Activated T-cell treated with anti-CD3 and anti-CD28 coated beads for 24 hours (primary cell): ENCODE results near the gene TXNRD1.
A peak's percentile ranks its signal among the peaks of the same experiment; 100 is the strongest.
"Not testable (repeated sequence)": the region's sequence is repeated elsewhere in the genome, so short reads cannot be mapped to it uniquely, and the experiment has no call there.

ENCODE experiments used
- DNase-seq: peaks from one replicate; pipeline ENCODE4 v3.0.0-alpha.2; 2020; ENCODE audit warnings: low read depth

Gene TXNRD1

DNA sequence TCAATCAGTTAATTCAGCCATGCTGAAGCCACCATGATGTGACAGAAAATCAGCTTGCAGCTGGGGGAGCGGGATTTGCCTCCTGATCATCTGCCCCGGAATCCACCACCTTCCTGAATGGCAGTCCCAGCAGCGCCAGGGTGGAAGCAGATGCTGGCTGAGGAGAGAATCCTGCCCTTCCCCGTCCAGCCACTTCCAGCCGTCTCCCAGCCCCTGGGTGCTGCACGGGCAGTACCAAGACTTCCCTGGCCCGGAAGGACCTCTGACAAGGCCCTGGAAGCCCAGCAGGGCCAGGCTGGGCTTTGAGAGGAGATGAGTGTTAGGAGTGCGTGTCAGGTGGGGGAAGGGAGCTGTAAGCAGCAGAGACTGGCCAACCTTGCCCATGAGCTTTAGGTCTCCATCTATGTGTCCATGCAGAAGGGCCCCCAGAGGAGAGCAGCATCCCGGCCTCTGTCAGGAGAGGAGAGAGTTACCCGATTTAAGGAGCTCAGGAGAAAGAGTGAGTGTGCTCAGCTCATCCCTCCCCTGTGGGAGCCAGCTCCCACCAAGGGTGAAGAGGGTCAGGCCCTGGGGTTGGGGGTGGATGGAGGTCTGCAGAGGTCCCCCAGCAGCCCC, 157.2 kb downstream of the TXNRD1 start:
- no peak for DNase-seq

DNA sequence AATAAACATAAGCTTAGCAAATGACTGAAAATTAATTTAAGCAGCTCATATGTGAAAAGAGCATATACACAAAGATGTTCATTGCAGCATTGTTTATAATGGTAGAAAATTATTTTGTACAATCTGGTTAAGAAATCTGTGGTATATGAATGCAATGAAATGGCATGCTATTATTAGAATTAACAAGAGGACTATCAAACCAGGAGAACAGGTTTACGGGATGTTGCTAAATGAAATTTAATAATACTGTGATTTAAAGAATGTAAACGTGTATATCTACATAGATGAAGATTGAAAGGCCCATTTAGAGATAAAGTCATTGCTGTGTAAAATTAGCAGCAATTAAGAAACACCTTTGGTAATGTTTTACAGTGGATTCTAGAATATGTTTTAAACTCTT, 158.5 kb downstream of the TXNRD1 start:
- DNase-seq = no peak

DNA sequence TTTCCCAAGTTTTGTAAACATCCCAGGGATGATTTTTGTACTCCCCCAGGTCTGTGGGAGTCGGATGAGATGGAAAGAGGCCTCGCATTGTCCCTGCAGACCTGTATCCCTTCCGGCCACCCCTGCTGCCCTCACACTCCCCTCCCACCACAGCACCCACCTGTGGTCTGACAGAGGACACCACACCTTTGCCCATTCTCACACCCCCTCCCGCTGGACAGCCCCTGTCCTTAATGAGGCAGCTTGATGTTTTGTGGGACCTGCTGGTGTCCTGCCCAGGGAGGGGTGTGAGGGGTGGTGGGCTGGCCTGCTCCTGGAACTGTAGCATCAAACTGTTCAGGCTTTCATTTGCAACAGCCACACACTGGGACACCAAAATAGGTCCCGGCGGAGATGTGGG, 159.2 kb downstream of the TXNRD1 start:
- no peak for DNase-seq

DNA sequence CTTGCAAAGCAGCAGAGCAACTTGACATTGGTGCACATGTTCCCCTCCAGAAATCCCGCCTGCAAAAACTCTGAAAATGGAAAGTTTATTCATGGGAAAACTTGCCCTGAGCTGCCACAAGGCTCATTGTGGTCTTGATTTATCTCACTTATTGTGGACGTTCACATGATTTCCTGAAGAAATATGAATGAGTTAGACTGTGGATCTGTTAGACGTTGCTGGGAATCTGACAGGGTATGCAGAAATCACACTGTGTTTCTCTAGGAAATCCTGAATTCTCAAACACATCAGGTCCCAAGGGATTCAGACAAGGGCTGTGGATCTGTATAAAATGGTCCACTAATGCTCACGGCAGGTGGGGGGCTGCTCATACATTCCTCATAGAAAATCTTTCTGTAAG, 160.2 kb downstream of the TXNRD1 start:
- no peak for DNase-seq

DNA sequence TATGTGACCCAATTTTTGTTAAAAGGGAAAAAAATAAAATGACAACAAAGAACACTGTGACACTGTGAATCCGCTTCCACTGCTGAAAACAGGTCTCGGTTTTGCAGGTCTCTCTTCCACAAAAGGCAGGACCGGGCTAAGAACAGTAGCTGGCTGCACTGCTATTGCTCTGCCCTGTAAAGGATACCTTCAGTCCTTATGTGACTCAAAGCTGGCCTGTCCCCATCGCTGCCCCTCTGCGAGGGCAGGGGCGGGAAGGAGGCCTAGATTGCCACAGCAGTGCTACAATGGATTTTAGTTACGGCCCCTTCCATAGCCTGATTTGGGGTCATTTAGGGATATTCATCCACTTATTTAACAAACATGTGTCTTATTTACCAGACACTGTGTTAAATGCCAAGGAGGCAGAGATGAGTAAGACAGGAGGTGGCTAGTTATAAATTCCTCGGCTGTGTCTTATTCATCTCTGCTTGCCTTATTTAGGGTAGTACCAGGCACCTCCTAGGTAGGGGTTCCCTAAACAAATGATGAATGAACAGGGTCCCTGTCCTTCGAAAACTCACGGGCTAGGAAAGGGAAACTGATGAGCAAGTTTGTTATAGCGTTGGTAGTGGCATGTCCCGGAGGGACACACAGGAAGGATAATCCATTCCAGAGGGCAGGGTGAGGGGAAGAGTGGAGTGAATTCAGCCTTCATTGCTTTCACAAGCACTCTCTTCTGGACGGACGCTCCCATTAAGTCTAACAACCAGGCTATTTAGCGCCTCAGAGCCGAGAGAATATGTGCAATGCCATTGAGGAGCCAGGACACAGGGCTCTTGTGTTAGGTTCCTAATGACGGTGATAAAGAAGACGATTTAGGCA, 161.3 kb downstream of the TXNRD1 start:
- DNase-seq = no peak

DNA sequence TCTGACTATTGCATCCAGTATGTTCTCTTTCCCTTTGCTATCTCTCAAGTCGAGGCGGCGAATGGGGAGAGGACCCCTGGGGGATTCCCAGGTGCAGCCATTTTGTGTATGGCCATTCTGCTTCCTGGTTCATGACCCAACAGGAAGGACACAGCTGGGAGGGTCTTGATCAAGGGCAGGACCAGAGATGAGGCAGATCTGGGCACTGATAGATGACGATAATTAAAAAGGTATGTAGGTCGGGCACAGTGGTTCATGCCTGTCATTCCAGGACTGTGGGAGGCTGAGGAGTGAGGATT, 161.9 kb downstream of the TXNRD1 start:
- DNase-seq = no peak

DNA sequence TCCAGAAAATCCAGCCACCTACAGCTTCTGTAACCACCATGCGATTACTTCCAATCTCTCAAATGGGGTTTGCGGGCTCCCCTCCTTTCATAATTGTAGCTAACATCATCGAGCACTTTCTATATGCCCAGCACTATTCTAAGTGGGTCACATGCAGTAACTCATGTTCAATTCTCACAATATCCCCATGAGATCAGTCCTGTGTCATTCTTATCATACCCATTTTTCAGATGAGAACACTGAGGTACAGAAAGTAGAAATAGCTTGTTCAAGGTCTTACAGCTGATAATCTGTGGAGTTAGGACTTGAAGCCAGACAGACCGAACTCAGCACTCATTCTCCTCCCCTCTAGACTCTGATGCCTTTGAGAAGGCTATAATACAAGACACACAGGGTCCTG, 162.8 kb downstream of the TXNRD1 start:
- DNase-seq = no peak

DNA sequence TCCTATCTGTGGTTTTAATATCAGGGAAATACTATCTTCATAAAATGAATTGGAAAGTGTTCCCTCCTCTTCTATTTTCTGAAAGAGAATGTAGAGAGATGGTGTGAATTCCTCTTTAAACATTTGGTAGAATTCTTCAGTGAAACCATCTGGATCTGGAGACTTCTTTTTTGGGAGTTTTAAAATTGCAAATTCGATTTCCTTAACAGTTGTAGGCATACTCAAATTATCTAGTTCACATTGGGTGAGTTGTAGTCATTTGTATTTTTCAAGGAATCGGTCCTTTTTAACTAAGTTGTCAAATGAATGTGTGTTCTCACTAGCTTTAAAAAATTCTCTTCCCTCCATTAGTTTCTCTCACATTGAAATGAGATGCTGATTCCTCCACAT, 165.8 kb downstream of the TXNRD1 start:
- no peak for DNase-seq

DNA sequence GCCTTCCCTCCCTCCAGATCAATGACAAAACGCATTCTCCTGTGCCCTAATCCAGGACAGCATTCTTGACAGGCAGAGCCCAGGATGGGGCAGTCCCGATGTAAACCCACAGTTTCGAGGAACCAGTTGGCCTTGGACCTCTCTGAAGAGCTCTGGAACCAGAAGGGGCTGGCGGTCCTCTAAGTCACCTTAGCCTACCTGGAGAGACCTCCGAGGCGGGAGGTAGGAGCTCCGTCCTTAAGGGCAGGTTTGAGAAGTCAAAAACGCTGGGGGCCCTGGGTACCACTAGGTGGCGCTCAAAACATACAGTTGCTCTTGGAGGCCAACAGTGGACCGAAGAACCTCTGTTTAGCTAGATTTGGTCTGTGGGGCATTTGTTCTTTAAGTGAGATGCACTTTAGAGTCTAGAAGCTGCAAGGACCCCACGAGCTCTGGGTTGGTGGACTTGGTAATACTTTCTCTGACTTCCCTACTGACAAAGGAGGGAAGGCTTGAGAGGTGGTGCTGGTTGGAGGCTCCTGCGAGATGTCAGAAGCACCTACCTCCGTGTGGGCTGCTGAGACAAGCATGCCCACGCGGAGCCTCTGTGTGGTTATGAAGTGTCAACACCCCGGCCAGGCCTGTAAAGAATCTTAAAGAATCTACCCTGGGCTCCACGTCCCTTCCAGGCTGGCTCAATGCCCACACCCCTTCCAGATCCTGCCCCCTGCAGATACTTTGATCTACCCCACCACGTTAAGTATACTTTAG, 166.3 kb downstream of the TXNRD1 start:
- peak; percentile 75 for DNase-seq

DNA sequence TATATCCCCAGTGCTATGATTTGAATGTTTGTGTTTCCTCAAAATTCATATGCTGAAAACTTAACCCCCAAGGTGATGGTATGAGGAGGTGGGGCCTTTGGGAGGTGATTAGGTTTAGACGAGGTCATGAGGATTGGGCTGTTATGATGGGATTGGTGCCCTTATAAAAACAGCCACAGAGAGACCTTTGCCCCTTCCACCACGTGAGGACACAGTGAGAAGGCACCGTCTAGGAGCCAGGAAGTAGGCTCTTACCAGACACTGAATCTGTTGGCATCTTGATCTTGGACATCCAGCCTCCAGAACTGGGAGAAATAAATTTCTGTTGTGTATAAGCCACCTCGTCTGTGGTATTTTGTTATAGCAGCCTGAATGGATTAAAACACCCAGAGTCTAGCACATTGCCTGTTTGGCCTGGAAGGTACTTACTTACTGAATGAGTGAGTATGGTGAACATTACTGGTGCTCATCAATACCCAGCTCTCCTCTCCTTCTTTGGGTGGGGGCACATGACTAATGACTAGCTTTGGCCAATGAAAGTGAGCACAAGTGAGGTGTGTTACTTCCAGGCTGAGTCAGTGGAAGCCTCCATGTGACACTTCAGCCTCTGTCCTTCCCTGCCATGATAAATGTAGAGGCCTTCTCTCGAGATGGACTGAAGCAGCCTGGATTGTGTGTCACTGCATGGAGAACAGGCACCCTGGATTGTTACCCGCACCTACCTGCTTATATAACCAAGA, 168.7 kb downstream of the TXNRD1 start:
- DNase-seq = no peak

DNA sequence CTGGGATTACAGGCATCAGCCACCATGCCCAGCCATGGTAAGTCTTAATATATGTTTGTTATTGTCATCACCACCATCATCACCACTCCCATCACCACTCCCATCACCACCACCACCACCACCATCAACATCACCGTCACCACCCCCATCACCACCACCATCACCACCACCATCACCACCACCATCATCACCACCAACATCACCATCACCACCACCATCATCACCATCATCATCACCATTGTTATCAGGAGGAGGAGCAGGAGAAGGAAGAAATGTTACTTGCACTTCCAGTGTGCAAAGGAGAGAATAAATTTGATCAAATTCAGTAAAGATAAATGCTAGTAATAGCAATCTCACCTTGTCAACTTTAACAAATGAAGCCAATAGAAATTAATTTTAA, 169.9 kb downstream of the TXNRD1 start:
- DNase-seq = no peak

DNA sequence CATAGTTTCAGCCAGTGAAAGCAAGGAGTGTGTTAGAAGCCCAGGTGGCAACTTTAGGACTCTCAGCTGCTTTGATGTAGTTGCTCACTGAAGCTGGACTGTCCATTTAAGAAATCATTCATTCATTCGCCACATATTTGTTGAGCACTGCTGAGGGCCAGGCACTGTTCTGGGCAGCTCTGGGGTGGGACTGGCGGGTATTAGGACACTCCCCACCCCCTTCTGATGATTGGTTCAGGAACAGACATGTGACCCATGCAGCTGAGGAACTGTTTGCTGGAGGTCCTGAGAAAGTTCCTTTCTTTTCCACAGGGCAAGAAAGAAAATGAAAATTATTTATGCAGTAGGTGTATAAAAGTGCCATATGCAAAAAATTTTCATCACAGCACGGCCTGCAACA, 170.9 kb downstream of the TXNRD1 start:
- DNase-seq = no peak

DNA sequence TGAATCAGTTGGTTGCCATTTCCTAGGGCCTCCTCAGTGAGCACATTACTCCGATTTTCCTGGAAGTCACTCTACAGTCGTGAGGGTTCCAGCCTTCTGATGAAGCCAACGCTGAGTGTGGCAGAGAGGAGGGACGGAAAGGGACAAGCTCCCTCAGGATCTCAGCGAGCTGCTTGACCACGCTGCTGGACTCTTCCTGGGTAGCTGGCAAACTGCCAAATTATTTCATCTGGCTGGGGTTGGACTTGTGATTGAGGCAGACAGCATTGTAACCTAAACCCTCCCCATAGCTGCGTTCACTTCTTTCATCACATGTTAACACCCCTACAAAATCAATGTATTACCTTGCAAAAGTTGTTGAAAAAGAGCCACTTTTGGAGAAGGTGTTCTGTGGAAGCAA, 171.6 kb downstream of the TXNRD1 start:
- no peak for DNase-seq

DNA sequence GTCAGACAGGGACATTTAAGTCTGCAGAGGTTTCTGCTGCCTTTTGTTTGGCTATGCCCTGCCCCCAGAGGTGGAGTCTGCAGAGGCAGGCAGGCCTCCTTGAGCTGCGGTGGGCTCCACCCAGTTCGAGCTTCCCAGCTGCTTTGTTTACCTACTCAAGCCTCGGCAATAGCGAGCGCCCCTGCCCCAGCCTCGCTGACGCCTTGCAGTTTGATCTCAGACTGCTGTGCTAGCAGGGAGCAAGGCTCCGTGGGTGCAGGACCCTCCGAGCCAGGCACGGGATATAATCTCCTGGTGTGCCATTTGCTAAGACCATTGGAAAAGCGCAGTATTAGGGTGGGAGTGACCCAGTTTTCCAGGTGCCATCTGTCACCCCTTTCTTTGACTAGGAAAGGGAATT, 178.5 kb downstream of the TXNRD1 start:
- not testable (repeated sequence) for DNase-seq
